Astrocyte (in vitro differentiated cells and primary cell): ENCODE data around the gene GP5.

Source experiments
- EZH2 ChIP-seq: IDR thresholded peaks from 2 replicates; pipeline ENCODE4 v1.6.1; 2012; ENCODE audit warnings: mild to moderate bottlenecking, low read length, inconsistent platforms; ENCODE audit not compliant: insufficient read depth
- TF ChIP-seq, protein P1 (sequence below): IDR thresholded peaks from 2 replicates; pipeline ENCODE4 v1.5.1; 2011; ENCODE audit warnings: low read depth, mild to moderate bottlenecking, inconsistent platforms, low read length, moderate library complexity; ENCODE audit not compliant: insufficient read depth

DNA sequence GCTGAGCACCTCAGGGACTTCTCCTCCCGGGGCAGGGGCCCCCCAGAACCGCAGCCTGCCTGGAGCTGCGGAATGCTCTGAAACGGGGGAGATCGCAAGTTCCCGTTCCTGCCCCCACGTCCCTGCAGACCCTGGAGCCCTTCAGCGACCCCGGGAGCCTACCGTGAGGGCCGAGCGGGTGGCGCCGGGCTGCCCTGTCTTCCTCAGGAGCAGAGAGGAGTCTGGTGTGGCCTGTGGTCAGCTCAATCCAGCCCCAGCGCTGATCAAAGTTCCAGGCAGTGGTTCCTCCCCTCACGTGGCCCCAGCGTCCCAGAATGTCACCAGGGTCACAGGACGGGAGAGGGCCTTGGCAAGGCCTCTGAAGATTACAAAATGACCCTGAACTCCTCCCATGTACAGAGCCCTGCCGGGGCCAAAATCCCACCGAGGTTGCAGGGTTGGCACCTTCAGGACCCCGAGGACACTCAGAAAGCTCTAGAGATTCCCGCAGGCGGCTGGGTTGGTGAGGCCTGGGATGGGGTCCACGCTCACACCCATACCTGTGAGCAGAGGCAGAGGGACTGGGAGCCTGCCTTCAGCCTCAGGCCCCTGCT lies 47.9 kb downstream of the GP5 start, which contains the start of gene CPN2:
- TF ChIP-seq, protein P1, sequence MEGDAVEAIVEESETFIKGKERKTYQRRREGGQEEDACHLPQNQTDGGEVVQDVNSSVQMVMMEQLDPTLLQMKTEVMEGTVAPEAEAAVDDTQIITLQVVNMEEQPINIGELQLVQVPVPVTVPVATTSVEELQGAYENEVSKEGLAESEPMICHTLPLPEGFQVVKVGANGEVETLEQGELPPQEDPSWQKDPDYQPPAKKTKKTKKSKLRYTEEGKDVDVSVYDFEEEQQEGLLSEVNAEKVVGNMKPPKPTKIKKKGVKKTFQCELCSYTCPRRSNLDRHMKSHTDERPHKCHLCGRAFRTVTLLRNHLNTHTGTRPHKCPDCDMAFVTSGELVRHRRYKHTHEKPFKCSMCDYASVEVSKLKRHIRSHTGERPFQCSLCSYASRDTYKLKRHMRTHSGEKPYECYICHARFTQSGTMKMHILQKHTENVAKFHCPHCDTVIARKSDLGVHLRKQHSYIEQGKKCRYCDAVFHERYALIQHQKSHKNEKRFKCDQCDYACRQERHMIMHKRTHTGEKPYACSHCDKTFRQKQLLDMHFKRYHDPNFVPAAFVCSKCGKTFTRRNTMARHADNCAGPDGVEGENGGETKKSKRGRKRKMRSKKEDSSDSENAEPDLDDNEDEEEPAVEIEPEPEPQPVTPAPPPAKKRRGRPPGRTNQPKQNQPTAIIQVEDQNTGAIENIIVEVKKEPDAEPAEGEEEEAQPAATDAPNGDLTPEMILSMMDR, result no peak
- no peak for TF ChIP-seq EZH2
